Endothelial cell of umbilical vein (primary cell): ENCODE measurements around the gene GBX2. TPM values are rescaled to one million over a fixed set of nuclear protein-coding genes. Genes with fewer than 3 reads are reported as not detected.

Experiments
- BruUV-seq: library from RNA; stranded (reverse); fragments of 400-500 nt; replicated peaks from 2 replicates; lab custom pipeline; 2021; lab: Mats Ljungman, UMichigan
- CTCF ChIA-PET: fragments of 300-600, 350-600 bp; sonication (Branson Sonifier 250); formaldehyde crosslinking; loops from one replicate; lab custom pipeline; 2021; ENCODE audit warnings: antibody characterized with exemption, inconsistent platforms; lab: Charles Lee
- POLR2A ChIA-PET: fragments of 300-600, 350-600 bp; sonication (Branson Sonifier 250); formaldehyde crosslinking; loops from one replicate; lab custom pipeline; 2021; ENCODE audit warnings: antibody characterized with exemption, inconsistent platforms; lab: Charles Lee
- DNase-seq: peaks from one replicate; pipeline ENCODE4 v3.0.0-alpha.2; 2011; ENCODE audit warnings: low read depth, low spot score
- FAIRE-seq: peaks from 2 replicates; lab custom pipeline; 2011; peaks lifted over from hg19 to GRCh38; lab: Jason Lieb, UNC
- H2AFZ ChIP-seq: 2 replicates; pipeline ENCODE4 v1.6.0; 2012; ENCODE audit warnings: low read depth, low read length, control low read depth, inconsistent platforms
- H3K27ac ChIP-seq: 2 replicates; pipeline ENCODE4 v1.5.1; 2011; ENCODE audit warnings: low read depth, mild to moderate bottlenecking, control low read depth, low read length, moderate library complexity; ENCODE audit not compliant: insufficient read depth
- H3K27me3 ChIP-seq, 2 experiments: 2 replicates each; pipeline versions ENCODE4 v1.6.0 to v1.6.1; 2011; ENCODE audit warnings: low read length in 2 of 2, mixed read lengths in 1 of 2; ENCODE audit not compliant: control insufficient read depth in 2 of 2, insufficient read depth in 2 of 2
- H3K36me3 ChIP-seq, 2 experiments: 2 replicates in 1 of 2; 3 replicates in 1 of 2; pipeline ENCODE4 v1.5.1; 2011; ENCODE audit warnings: low read length in 2 of 2, mild to moderate bottlenecking in 1 of 2, moderate library complexity in 1 of 2; ENCODE audit not compliant: control insufficient read depth in 2 of 2, insufficient read depth in 2 of 2; ENCODE audit errors: extremely low read depth in 1 of 2
- H3K4me1 ChIP-seq: 3 replicates; pipeline ENCODE4 v1.5.1; 2011; ENCODE audit warnings: mild to moderate bottlenecking, low read length; ENCODE audit not compliant: control insufficient read depth, insufficient read depth; ENCODE audit errors: extremely low read depth
- H3K4me2 ChIP-seq: 2 replicates; pipeline ENCODE4 v1.6.1; 2011; ENCODE audit warnings: low read length, control low read depth, mixed read lengths; ENCODE audit not compliant: insufficient read depth
- H3K4me3 ChIP-seq, 3 experiments: fragments of 200-600 bp in 1 of 3; sonication (generic), shearing (Covaris generic) in 1 of 3; replicated peaks in 1 of 3; 2 replicates each; pipeline ENCODE4 v1.5.1; 2011 to 2016; ENCODE audit warnings: control low read depth in 3 of 3, low read length in 3 of 3, mild to moderate bottlenecking in 2 of 3, inconsistent platforms in 1 of 3, low read depth in 1 of 3, moderate library complexity in 1 of 3; ENCODE audit not compliant: insufficient read depth in 1 of 3
- H3K79me2 ChIP-seq: 2 replicates; pipeline ENCODE4 v1.6.0; 2012; ENCODE audit warnings: low read length, inconsistent platforms; ENCODE audit not compliant: control insufficient read depth, insufficient read depth
- H3K9ac ChIP-seq: replicated peaks from 2 replicates; pipeline ENCODE3; 2011; ENCODE audit warnings: low read length, control low read depth; ENCODE audit not compliant: insufficient read depth; ENCODE audit errors: extremely low read depth
- H3K9me1 ChIP-seq: replicated peaks from 3 replicates; pipeline ENCODE4 v1.6.0; 2011; ENCODE audit warnings: mild to moderate bottlenecking, low read length; ENCODE audit not compliant: control insufficient read depth, insufficient read depth; ENCODE audit errors: extremely low read depth
- H3K9me3 ChIP-seq: replicated peaks from 2 replicates; pipeline ENCODE4 v1.5.1; 2012; ENCODE audit warnings: low read length, inconsistent platforms; ENCODE audit not compliant: control insufficient read depth, insufficient read depth
- H4K20me1 ChIP-seq: replicated peaks from 2 replicates; pipeline ENCODE3; 2011; ENCODE audit warnings: mild to moderate bottlenecking, low read length; ENCODE audit not compliant: control insufficient read depth, insufficient read depth; ENCODE audit errors: extremely low read depth
- CTCF ChIP-seq, 2 donors: IDR thresholded peaks; 1 replicate in 1 of 2; 2 replicates in 1 of 2; pipeline ENCODE4 v1.5.1; 2011; ENCODE audit warnings: low read length in 2 of 2, mild to moderate bottlenecking in 2 of 2, moderate library complexity in 2 of 2, control low read depth in 1 of 2, inconsistent platforms in 1 of 2, low read depth in 1 of 2; ENCODE audit not compliant: insufficient read depth in 1 of 2; ENCODE audit errors: extremely low read depth in 1 of 2
- FOS ChIP-seq: IDR thresholded peaks from 2 replicates; pipeline ENCODE4 v1.6.1; 2011; ENCODE audit warnings: mild to moderate bottlenecking, low read length, moderate library complexity, borderline replicate concordance; ENCODE audit not compliant: insufficient read depth
- GATA2 ChIP-seq: IDR thresholded peaks from 2 replicates; pipeline ENCODE4 v1.7.0; 2011; ENCODE audit warnings: low read depth, mild to moderate bottlenecking, moderate library complexity, mixed read lengths, low read length; ENCODE audit not compliant: insufficient read length, insufficient read depth
- JUN ChIP-seq: IDR thresholded peaks from 2 replicates; pipeline ENCODE4 v1.6.1; 2011; ENCODE audit warnings: borderline replicate concordance, low read depth; ENCODE audit not compliant: insufficient read length, insufficient read depth
- MYC ChIP-seq: IDR thresholded peaks from one replicate; pipeline ENCODE4 v1.6.1; 2011; ENCODE audit warnings: mild to moderate bottlenecking, low read depth, low read length
- POLR2A ChIP-seq: IDR thresholded peaks from 2 replicates; pipeline ENCODE4 v1.6.1; 2012; ENCODE audit warnings: low read depth, mild to moderate bottlenecking, control low read depth, low read length
- POLR2AphosphoS5 ChIP-seq: IDR thresholded peaks from 2 replicates; pipeline ENCODE4 v1.6.1; 2012; ENCODE audit warnings: low read depth, mild to moderate bottlenecking, control low read depth, low read length, moderate library complexity; ENCODE audit not compliant: insufficient read depth
- dilution Hi-C: fragments of 300-500 bp; cut with MboI; formaldehyde crosslinking; loops from one replicate; pipeline ENCODE4 v1.15.0; 2019; ENCODE audit warnings: low sequenced_read_pairs; ENCODE audit not compliant: extremely low pct_ligation_motif_present
- intact Hi-C: fragments of 100-400 bp; cut with micrococcal nuclease; formaldehyde crosslinking; loops from one replicate; pipeline ENCODE4 v1.10.0; 2022
- polyA plus RNA-seq, 4 experiments: library from polyadenylated mRNA; depleted of rRNA in 3 of 4; stranded (reverse) in 3 of 4; unstranded in 1 of 4; fragments of >200 nt; gene quantifications; 2 replicates each; pipeline versions ENCODE4 v1.2.1 to v1.2.3, GENCODE V29; 2011 to 2012; ENCODE audit warnings: missing spikeins in 1 of 4
- total RNA-seq: library from RNA; stranded (reverse); gene quantifications from 2 replicates; pipeline ENCODE4 v1.2.3, GENCODE V29; 2021

GBX2 gene
- total and polyA plus RNA-seq, 2 donors (not counting 3 experiments of a cell fraction or from before 2014, with no cell fraction given) = 3.0 to 3.6 TPM

- intact Hi-C loops = loop anchor here (1.0 to 2.0 kb wide), 7 partner anchors 27 to 401 kb away; no protein-coding TSS in a partner anchor
Observed at GRCh38 chr2:236180076-236180816, 12.1 kb upstream of the GBX2 start.

More at GRCh38 chr2:236180076-236180816, 12.1 kb upstream of the GBX2 start:
- FAIRE-seq (peak; percentile 88), DNase-seq (peak; percentile 91)
- Histone ChIP-seq H3K9me3 (no peaks in the 10 kb centered on the region), H3K4me2 (peak overlapping the region; percentile 98), H3K9me1 (no peaks in the 10 kb centered on the region), H2AFZ (peak overlapping the region; percentile 11), H3K79me2 (no peaks in the 10 kb centered on the region), H4K20me1 (no peaks in the 10 kb centered on the region), H3K27ac (peak overlapping the region; percentile 99), H3K27me3 (no peaks in the 10 kb centered on the region), H3K9ac (peak overlapping the region; percentile 93), H3K36me3 (no peaks in the 10 kb centered on the region), H3K4me1 (peaks cover 29% of the 10 kb centered on the region), H3K4me3 (peak overlapping the region; percentile 22 to 65 (median 36))
- peak; percentile 93 for TF ChIP-seq JUN
- no peak for TF ChIP-seq CTCF (IDR thresholded peaks at IDR 0.05; ENCODE audit: extremely low read depth in 1 of 2, insufficient read depth in 1 of 2, low read depth in 1 of 2, low read length in 2 of 2)
- peak; percentile 93 for TF ChIP-seq GATA2
- TF ChIP-seq MYC = no peak
- TF ChIP-seq FOS = peak; percentile 79
- TF ChIP-seq POLR2A = peak; percentile 76
- peak; percentile 56 for TF ChIP-seq POLR2AphosphoS5
- ChIA-PET POLR2A (interaction anchor here (0.6 to 1.7 kb wide), 5 partner anchors 16 to 1410 kb away, joined by 3 to 5 read pairs (median 4); no protein-coding TSS in a partner anchor), CTCF (interaction anchor here (0.6 to 7.5 kb wide), 43 partner anchors 9 to 888 kb away, joined by 3 to 231 read pairs (median 4); partner anchors contain the start of gene GBX2)
- TSS peak; percentile 78 for BruUV-seq
- dilution Hi-C loops = no loop called here
